Lower leg skin (tissue), 3 donors: ENCODE results near the gene ATCAY.

Experiments used
- CTCF ChIP-seq, 3 donors: fragments of 450-650 bp; IDR thresholded peaks; one replicate each; pipeline ENCODE4 v1.5.1; 2016; ENCODE audit warnings: antibody characterized with exemption in 3 of 3, mild to moderate bottlenecking in 3 of 3, moderate library complexity in 2 of 3
- POLR2A ChIP-seq, 2 donors: fragments of 450-650 bp; IDR thresholded peaks; one replicate each; pipeline ENCODE4 v1.6.1; 2016 to 2017; ENCODE audit warnings: antibody characterized with exemption in 2 of 2, mild to moderate bottlenecking in 1 of 2, moderate library complexity in 1 of 2

- no peak for TF ChIP-seq POLR2A (IDR thresholded peaks at IDR 0.05)
- no peak for TF ChIP-seq CTCF (IDR thresholded peaks at IDR 0.05)
Measured at GRCh38 chr19:3866910-3867638, 13.4 kb upstream of the ATCAY start.
